ENCODE data around the gene DSE.

DSE gene

DNA sequence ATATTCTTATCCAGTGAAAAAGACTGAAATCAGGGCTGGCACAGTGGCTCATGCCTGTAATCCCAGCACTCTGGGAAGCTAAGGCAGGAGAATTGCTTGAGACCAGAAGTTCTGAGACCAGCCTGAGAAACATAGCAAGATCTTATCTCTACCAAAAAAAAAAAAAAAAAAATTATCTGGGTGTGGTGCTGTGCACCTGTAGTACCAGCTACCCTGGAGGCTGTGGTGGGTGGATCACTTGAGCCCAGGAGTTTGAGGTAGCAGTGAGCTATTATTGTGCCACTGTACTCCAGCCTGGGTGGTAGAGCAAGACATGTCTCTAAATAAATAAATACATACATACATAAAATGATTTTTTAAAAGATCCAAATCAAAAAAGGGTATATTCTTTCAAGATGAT is 96.8 kb downstream of the DSE start:
- DNase-seq (ENCODE audit: low read depth), result no peak
- TF ChIP-seq, protein P1, sequence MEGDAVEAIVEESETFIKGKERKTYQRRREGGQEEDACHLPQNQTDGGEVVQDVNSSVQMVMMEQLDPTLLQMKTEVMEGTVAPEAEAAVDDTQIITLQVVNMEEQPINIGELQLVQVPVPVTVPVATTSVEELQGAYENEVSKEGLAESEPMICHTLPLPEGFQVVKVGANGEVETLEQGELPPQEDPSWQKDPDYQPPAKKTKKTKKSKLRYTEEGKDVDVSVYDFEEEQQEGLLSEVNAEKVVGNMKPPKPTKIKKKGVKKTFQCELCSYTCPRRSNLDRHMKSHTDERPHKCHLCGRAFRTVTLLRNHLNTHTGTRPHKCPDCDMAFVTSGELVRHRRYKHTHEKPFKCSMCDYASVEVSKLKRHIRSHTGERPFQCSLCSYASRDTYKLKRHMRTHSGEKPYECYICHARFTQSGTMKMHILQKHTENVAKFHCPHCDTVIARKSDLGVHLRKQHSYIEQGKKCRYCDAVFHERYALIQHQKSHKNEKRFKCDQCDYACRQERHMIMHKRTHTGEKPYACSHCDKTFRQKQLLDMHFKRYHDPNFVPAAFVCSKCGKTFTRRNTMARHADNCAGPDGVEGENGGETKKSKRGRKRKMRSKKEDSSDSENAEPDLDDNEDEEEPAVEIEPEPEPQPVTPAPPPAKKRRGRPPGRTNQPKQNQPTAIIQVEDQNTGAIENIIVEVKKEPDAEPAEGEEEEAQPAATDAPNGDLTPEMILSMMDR (IDR thresholded peaks at IDR 0.05; ENCODE audit: insufficient read depth, low read depth, low read length, missing control alignments), result no peak

DNA sequence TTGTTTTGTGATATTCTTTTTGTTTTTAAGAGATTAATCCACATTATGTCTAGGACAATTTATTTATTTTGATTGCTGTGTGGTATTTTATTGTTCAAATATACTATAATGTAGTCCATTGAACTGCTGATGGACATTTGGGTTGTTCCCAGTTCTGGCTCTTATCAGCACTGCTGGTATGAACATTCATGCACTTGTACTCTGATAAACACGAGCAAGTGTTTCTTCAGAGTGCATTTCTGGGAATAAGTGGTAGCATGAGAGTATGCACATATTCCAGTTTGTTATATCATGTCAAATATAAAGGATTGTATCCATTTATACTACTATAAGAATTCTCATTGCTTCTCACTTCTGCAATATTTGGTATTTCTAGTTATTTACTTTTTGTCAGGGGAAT is 97.5 kb downstream of the DSE start:
- no peak for DNase-seq (ENCODE audit: low read depth)
- TF ChIP-seq, protein P1 (IDR thresholded peaks at IDR 0.05; ENCODE audit: insufficient read depth, low read depth, low read length, missing control alignments), result no peak
- no peak overlapping the region for H3K4me3 ChIP-seq (ENCODE audit: low read depth, low read length)

More for the DNA sequence above, 96.8 kb downstream of the DSE start:
- H3K4me3 ChIP-seq (ENCODE audit: low read depth, low read length), result no peak overlapping the region

DNA sequence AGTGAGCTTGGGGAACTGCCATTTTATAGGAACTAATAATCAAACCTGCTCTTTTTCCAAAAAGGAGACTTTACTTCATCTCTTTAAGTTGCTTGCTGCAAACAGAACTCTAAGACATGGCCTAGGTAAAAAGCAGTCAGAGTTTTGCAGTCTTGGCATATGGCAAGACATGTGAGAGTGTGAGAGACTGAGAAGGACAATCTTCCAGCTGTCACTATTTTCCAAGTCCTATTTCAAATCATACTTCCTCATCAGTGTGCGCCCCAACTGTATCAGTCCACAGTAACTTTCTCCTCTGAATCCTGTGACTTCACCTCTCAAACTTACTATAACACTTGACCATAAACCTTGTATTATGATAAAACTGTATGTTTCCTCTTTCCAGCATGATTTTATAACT is 100.8 kb downstream of the DSE start:
- no peak overlapping the region for H3K4me3 ChIP-seq (ENCODE audit: low read depth, low read length)
- TF ChIP-seq, protein P1 (IDR thresholded peaks at IDR 0.05; ENCODE audit: insufficient read depth, low read depth, low read length, missing control alignments), result no peak
- DNase-seq (ENCODE audit: low read depth), result no peak

DNA sequence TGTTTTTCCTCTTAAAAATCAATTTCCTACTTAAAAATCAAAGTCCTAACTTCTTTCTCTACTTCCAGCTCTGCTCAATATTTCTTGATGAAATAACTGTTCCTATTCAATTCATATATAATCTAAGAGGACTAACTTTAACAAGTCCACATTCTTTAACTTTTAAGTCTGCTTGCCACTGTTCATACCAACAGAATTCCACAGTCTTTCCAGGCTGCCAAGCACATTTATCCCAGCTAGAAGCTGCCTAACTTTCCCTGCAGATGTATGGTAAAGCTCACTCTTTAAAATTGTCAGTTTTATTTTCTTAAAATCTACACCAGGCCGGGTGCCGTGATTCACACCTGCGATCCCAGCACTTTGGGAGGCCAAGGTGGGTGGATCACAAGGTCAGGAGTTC is 102.0 kb downstream of the DSE start:
- TF ChIP-seq, protein P1 (IDR thresholded peaks at IDR 0.05; ENCODE audit: insufficient read depth, low read depth, low read length, missing control alignments), result no peak
- no peak for DNase-seq (ENCODE audit: low read depth)
- no peak overlapping the region for H3K4me3 ChIP-seq (ENCODE audit: low read depth, low read length)

DNA sequence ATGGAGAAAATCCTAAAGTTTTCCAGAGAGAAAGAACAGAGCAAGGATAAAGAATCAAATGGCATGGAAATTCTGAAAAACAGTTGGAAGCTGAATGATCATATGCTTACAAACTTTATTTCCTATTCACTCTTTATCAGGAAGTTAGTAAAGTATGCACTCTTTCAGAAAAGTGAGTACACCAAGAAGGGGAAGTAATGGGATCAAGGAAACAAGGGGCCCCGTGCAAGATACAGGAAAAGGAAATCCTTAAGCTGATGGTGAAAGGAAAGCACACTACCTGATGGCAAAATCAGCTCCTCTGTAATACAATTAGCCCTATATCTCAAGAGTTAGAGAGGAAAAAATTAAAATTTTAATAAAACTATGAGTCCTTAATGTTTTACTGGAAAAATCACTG is 104.4 kb downstream of the DSE start:
- no peak overlapping the region for H3K4me3 ChIP-seq (ENCODE audit: low read depth, low read length)
- DNase-seq (ENCODE audit: low read depth), result no peak

DNA sequence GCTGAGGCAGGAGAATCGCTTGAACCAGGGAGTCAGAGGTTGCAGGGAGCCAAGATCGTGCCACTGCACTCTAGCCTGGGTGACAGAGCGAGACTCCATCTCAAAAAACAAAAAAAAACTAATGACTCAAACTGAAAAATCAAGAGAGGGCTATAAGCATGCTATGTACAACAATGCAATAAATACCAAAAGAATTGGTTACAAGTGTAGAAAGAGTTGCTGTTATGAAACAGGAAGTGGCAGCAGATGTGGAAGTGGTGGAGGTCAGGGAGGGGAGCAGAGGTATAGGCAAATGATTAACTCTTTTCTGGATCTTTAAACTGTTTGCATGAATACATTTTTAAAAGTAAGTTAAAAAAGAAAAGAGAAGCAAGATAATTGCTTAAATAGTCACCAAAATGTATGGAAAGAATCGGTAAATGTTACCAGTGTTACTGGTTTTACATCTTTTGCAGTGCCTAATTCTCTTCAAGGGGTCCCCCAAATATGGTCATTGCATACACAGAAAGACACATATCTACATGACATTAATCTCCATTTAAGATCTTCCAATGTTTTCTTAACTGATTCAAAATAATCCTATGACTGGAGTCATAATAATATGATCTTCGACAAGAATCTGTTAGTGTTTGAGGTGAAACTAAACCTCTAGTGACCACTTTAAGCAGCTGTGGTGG is 105.4 kb downstream of the DSE start:
- H3K4me3 ChIP-seq (ENCODE audit: low read depth, low read length), result no peak overlapping the region
- peak; percentile 70 for DNase-seq (ENCODE audit: low read depth)
- TF ChIP-seq, protein P1 (IDR thresholded peaks at IDR 0.05; ENCODE audit: insufficient read depth, low read depth, low read length, missing control alignments), result no peak

More for the DNA sequence above, 104.4 kb downstream of the DSE start:
- TF ChIP-seq, protein P1 (IDR thresholded peaks at IDR 0.05; ENCODE audit: insufficient read depth, low read depth, low read length, missing control alignments), result no peak

DNA sequence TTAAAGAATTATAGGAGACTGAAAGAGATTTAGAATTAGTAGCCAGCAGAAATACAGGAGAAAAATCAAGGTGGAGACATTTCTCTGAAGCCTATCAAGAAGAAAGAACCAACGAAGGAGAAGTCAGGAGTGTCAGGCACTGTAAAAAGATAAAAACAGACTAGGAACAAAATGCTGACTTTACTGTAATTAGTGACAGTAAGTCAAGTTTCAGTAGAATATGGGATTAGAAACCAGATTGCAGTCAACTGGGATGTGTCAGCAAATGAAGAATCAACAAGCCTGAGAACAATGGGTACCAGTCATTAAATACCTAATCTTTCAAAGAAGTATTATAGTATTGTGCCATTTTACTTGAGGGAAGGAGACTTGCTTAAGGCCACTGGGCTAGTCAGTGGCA is 112.0 kb downstream of the DSE start:
- TF ChIP-seq, protein P1 (IDR thresholded peaks at IDR 0.05; ENCODE audit: insufficient read depth, low read depth, low read length, missing control alignments), result no peak
- no peak overlapping the region for H3K4me3 ChIP-seq (ENCODE audit: low read depth, low read length)
- DNase-seq (ENCODE audit: low read depth), result no peak
